Osteoblast (primary cell): Measurements from ENCODE around the gene MYO3B. TPM values are rescaled to one million over a fixed set of nuclear protein-coding genes. Genes with fewer than 3 reads are reported as not detected.

Source experiments
- DNase-seq: peaks from one replicate; pipeline ENCODE4 v3.0.0; 2011; ENCODE audit warnings: low spot score, mixed read lengths; ENCODE audit not compliant: insufficient read length; ENCODE audit errors: missing footprints
- H2AFZ ChIP-seq: 2 replicates; pipeline ENCODE4 v1.6.0; 2011; ENCODE audit warnings: mild to moderate bottlenecking, low read length
- H3K27ac ChIP-seq: 2 replicates; pipeline ENCODE4 v1.5.1; 2011; ENCODE audit warnings: mild to moderate bottlenecking, low read depth, low read length, moderate library complexity
- H3K27me3 ChIP-seq: 2 replicates; pipeline ENCODE4 v1.6.0; 2012; ENCODE audit warnings: mild to moderate bottlenecking, control low read depth, inconsistent platforms, low read length, moderate library complexity; ENCODE audit not compliant: insufficient read depth
- H3K36me3 ChIP-seq: 2 replicates; pipeline ENCODE4 v1.5.1; 2011; ENCODE audit warnings: mild to moderate bottlenecking, low read length, control low read depth, moderate library complexity; ENCODE audit not compliant: insufficient read depth
- H3K4me1 ChIP-seq: 2 replicates; pipeline ENCODE4 v1.5.1; 2011; ENCODE audit warnings: mild to moderate bottlenecking, low read length, control low read depth, moderate library complexity; ENCODE audit not compliant: insufficient read depth
- H3K4me2 ChIP-seq: 2 replicates; pipeline ENCODE4 v1.6.0; 2011; ENCODE audit warnings: mild to moderate bottlenecking, low read length; ENCODE audit not compliant: insufficient read depth
- H3K4me3 ChIP-seq: fragments of 200-600 bp; sonication (generic); 3 replicates; pipeline ENCODE4 v1.5.1; 2012; ENCODE audit warnings: mild to moderate bottlenecking, low read length, inconsistent platforms; ENCODE audit not compliant: insufficient read depth
- H3K79me2 ChIP-seq: 2 replicates; pipeline ENCODE4 v1.6.0; 2012; ENCODE audit warnings: mild to moderate bottlenecking, low read length, control low read depth, inconsistent platforms; ENCODE audit not compliant: insufficient read depth
- H3K9me3 ChIP-seq: 2 replicates; pipeline ENCODE4 v1.5.1; 2011; ENCODE audit warnings: low read depth, low read length, control low read depth
- H4K20me1 ChIP-seq: 2 replicates; pipeline ENCODE4 v1.6.0; 2012; ENCODE audit warnings: mild to moderate bottlenecking, low read length, control low read depth; ENCODE audit not compliant: insufficient read depth
- CTCF ChIP-seq: IDR thresholded peaks from 2 replicates; pipeline ENCODE4 v1.5.1; 2011; ENCODE audit warnings: mild to moderate bottlenecking, low read depth, low read length, moderate library complexity; ENCODE audit errors: extremely low read depth
- total RNA-seq: library from RNA; depleted of rRNA; stranded (reverse); fragments of >200 nt; gene quantifications from 2 replicates; pipeline ENCODE4 v1.2.3, GENCODE V29; 2012

The MYO3B gene
- total RNA-seq, 1 donor: 0.36 TPM

GRCh38 chr2:170577356-170577755, 399.4 kb downstream of the MYO3B start:
- Histone ChIP-seq H3K4me1 (no peaks in the 10 kb centered on the region), H4K20me1 (no peaks in the 10 kb centered on the region), H3K79me2 (no peaks in the 10 kb centered on the region), H3K9me3 (no peaks in the 10 kb centered on the region), H3K27ac (no peak overlapping the region), H3K4me2 (no peak overlapping the region), H2AFZ (no peak overlapping the region), H3K27me3 (no peaks in the 10 kb centered on the region), H3K4me3 (no peak overlapping the region), H3K36me3 (no peaks in the 10 kb centered on the region)
- DNase-seq: no peak
- TF ChIP-seq CTCF: no peak

- Histone ChIP-seq H3K4me2 (no peak overlapping the region), H4K20me1 (no peaks in the 10 kb centered on the region), H3K79me2 (no peaks in the 10 kb centered on the region), H3K4me3 (no peak overlapping the region), H2AFZ (no peak overlapping the region), H3K27me3 (no peaks in the 10 kb centered on the region), H3K4me1 (no peaks in the 10 kb centered on the region), H3K9me3 (no peaks in the 10 kb centered on the region), H3K36me3 (no peaks in the 10 kb centered on the region), H3K27ac (no peak overlapping the region)
- TF ChIP-seq CTCF: no peak
- DNase-seq: no peak
Observed at GRCh38 chr2:170578606-170579005, 400.7 kb downstream of the MYO3B start.

GRCh38 chr2:170579511-170579910, 401.6 kb downstream of the MYO3B start:
- H3K27ac ChIP-seq: no peak overlapping the region
- H3K4me1 ChIP-seq: no peaks in the 10 kb centered on the region
- TF ChIP-seq CTCF: no peak

GRCh38 chr2:170582313-170582712, 404.4 kb downstream of the MYO3B start:
- Histone ChIP-seq H3K4me1 (no peaks in the 10 kb centered on the region), H3K4me2 (no peak overlapping the region), H3K27me3 (no peaks in the 10 kb centered on the region), H3K9me3 (no peaks in the 10 kb centered on the region), H3K4me3 (no peak overlapping the region), H3K36me3 (no peaks in the 10 kb centered on the region), H3K79me2 (no peaks in the 10 kb centered on the region), H3K27ac (no peak overlapping the region), H4K20me1 (no peaks in the 10 kb centered on the region), H2AFZ (no peak overlapping the region)
- TF ChIP-seq CTCF: no peak
- no peak for DNase-seq

More at GRCh38 chr2:170579511-170579910, 401.6 kb downstream of the MYO3B start:
- Histone ChIP-seq H3K4me3 (no peak overlapping the region), H3K36me3 (no peaks in the 10 kb centered on the region), H3K9me3 (no peaks in the 10 kb centered on the region), H3K79me2 (no peaks in the 10 kb centered on the region), H2AFZ (no peak overlapping the region), H3K27me3 (no peaks in the 10 kb centered on the region), H4K20me1 (no peaks in the 10 kb centered on the region), H3K4me2 (no peak overlapping the region)
- no peak for DNase-seq
